PC-3 (cell line): ENCODE data around the gene STARD9. TPM values are rescaled to one million over a fixed set of nuclear protein-coding genes. Genes with fewer than 3 reads are reported as not detected.

Source experiments
- ATAC-seq: fragments of 200-7000 bp; cut with Tn5 transposase; 2 replicates; pipeline ENCODE4 v1.9.1; 2020; ENCODE audit warnings: mild to moderate bottlenecking, moderate library complexity
- BruUV-seq: library from RNA; stranded (reverse); fragments of 400-500 nt; replicated peaks from 2 replicates; lab custom pipeline; 2021; lab: Mats Ljungman, UMichigan
- CTCF ChIA-PET: fragments of 300-600 bp; sonication (Branson Sonifier 250); formaldehyde crosslinking; loops from one replicate; lab custom pipeline; 2022; ENCODE audit warnings: antibody characterized with exemption; lab: Charles Lee
- POLR2A ChIA-PET: fragments of 300-600 bp; sonication (Branson Sonifier 250); formaldehyde crosslinking; loops from one replicate; lab custom pipeline; 2022; ENCODE audit warnings: antibody characterized with exemption; ENCODE audit not compliant: unreplicated experiment; lab: Charles Lee
- DNase-seq: peaks from one replicate; pipeline ENCODE4 v3.0.0-alpha.2; 2015
- H2AFZ ChIP-seq: fragments of 300-600 bp; sonication (generic); 2 replicates; pipeline ENCODE4 v1.6.0; 2016; ENCODE audit warnings: antibody characterized with exemption, low read length
- H3F3A ChIP-seq: fragments of 300-600 bp; sonication (generic); one replicate; pipeline ENCODE4 v1.6.0; 2017; ENCODE audit warnings: antibody characterized with exemption, low read length, control low read depth, mild to moderate bottlenecking; ENCODE audit not compliant: unreplicated experiment
- H3K27ac ChIP-seq: fragments of 300-600 bp; sonication (generic); 2 replicates; pipeline ENCODE4 v1.5.1; 2016; ENCODE audit warnings: mild to moderate bottlenecking, low read length
- H3K27me3 ChIP-seq: fragments of 300-600 bp; sonication (generic); 2 replicates; pipeline ENCODE4 v1.6.1; 2016; ENCODE audit warnings: low read length, mixed read lengths
- H3K36me3 ChIP-seq: fragments of 300-600 bp; sonication (generic); 2 replicates; pipeline ENCODE4 v1.6.1; 2016; ENCODE audit warnings: low read depth, mixed run types, low read length, mixed read lengths
- H3K4me1 ChIP-seq: fragments of 300-600 bp; sonication (generic); 2 replicates; pipeline ENCODE4 v1.5.1; 2016; ENCODE audit warnings: low read length; ENCODE audit not compliant: insufficient read depth
- H3K4me2 ChIP-seq: fragments of 300-600 bp; sonication (generic); 2 replicates; pipeline ENCODE4 v1.6.0; 2016; ENCODE audit warnings: low read length
- H3K4me3 ChIP-seq: fragments of 300-600 bp; sonication (generic); 2 replicates; pipeline ENCODE4 v1.5.1; 2016; ENCODE audit warnings: mild to moderate bottlenecking, low read length, mixed read lengths
- H3K79me2 ChIP-seq: fragments of 300-600 bp; sonication (generic); 2 replicates; pipeline ENCODE4 v1.6.1; 2017; ENCODE audit warnings: low read length, mixed read lengths
- H3K9ac ChIP-seq: fragments of 300-600 bp; sonication (generic); 2 replicates; pipeline ENCODE4 v1.6.0; 2016; ENCODE audit warnings: mild to moderate bottlenecking, low read length
- H3K9me2 ChIP-seq: fragments of 300-600 bp; sonication (generic); replicated peaks from 2 replicates; pipeline ENCODE4 v1.6.1; 2016; ENCODE audit warnings: mixed run types, low read length, mixed read lengths
- H3K9me3 ChIP-seq: fragments of 300-600 bp; sonication (generic); 2 replicates; pipeline ENCODE4 v1.6.1; 2016; ENCODE audit warnings: low read length, mixed read lengths
- H4K20me1 ChIP-seq: fragments of 300-600 bp; sonication (generic); 2 replicates; pipeline ENCODE4 v1.6.1; 2016; ENCODE audit warnings: low read length, mixed read lengths
- CTCF ChIP-seq: fragments of 300-600 bp; sonication (generic); conservative IDR thresholded peaks from 2 replicates; pipeline ENCODE4 v1.5.1; 2017; ENCODE audit warnings: antibody characterized with exemption, low read depth, mild to moderate bottlenecking, low read length
- EZH2 ChIP-seq: fragments of 300-600 bp; sonication (generic); IDR thresholded peaks from one replicate; pipeline ENCODE4 v1.6.1; 2017; ENCODE audit warnings: antibody characterized with exemption, mild to moderate bottlenecking, low read length; ENCODE audit not compliant: unreplicated experiment
- EZH2phosphoT487 ChIP-seq: fragments of 300-600 bp; sonication (generic); IDR thresholded peaks from 2 replicates; pipeline ENCODE4 v1.6.1; 2018; ENCODE audit warnings: mild to moderate bottlenecking, antibody characterized with exemption, low read length, borderline replicate concordance
- intact Hi-C: fragments of 100-400 bp; cut with micrococcal nuclease; formaldehyde crosslinking; loops from 2 replicates; pipeline ENCODE4 v1.9.0; 2023
- total RNA-seq: library from RNA; depleted of rRNA; stranded (reverse); fragments of >200 nt; gene quantifications from 2 replicates; pipeline ENCODE4 v1.2.3, GENCODE V29; 2014

STARD9 gene
- total RNA-seq, 1 experiment from 2014 or later: 5.0 TPM

GRCh38 chr15:42721016-42721415 lies 145.6 kb downstream of the STARD9 start:
- peak overlapping the region; percentile 33; the same call in 1 of the 2 replicates for H3K27ac ChIP-seq
- CTCF ChIA-PET: no interaction called here
- peak; percentile 62 for ATAC-seq

GRCh38 chr15:42721916-42722315 lies 146.5 kb downstream of the STARD9 start:
- H4K20me1 ChIP-seq: no peaks in the 10 kb centered on the region
- no peaks in the 10 kb centered on the region for H3K27me3 ChIP-seq
- peaks cover 41% of the 10 kb centered on the region for H3K36me3 ChIP-seq
- no peaks in the 10 kb centered on the region for H3F3A ChIP-seq
- no peaks in the 10 kb centered on the region for H3K9me2 ChIP-seq
- ChIA-PET POLR2A (no interaction called here), CTCF (no interaction called here)
- TF ChIP-seq EZH2phosphoT487 (no peak), CTCF (no peak), EZH2 (no peak)
- no peak overlapping the region for H3K9ac ChIP-seq
- no peak overlapping the region for H3K4me3 ChIP-seq
- no peaks in the 10 kb centered on the region for H3K79me2 ChIP-seq
- H3K4me1 ChIP-seq: peaks cover 4% of the 10 kb centered on the region; the same call in 1 of the 2 replicates
- no peak overlapping the region for H3K4me2 ChIP-seq
- BruUV-seq: no TSS peak
- no peaks in the 10 kb centered on the region for H3K9me3 ChIP-seq
- no peak for DNase-seq
- no peak for ATAC-seq
- H2AFZ ChIP-seq: no peak overlapping the region
- intact Hi-C loops: no loop called here
- H3K27ac ChIP-seq: no peak overlapping the region

More at GRCh38 chr15:42721016-42721415, 145.6 kb downstream of the STARD9 start:
- H3K9me2 ChIP-seq: no peaks in the 10 kb centered on the region
- no peaks in the 10 kb centered on the region for H3K9me3 ChIP-seq
- intact Hi-C loops: no loop called here
- no peak overlapping the region for H2AFZ ChIP-seq
- POLR2A ChIA-PET: no interaction called here
- DNase-seq: peak; percentile 82
- no peaks in the 10 kb centered on the region for H3F3A ChIP-seq
- H3K4me2 ChIP-seq: no peak overlapping the region
- TF ChIP-seq CTCF (no peak), EZH2 (no peak), EZH2phosphoT487 (no peak)
- H3K27me3 ChIP-seq: no peaks in the 10 kb centered on the region
- no peak overlapping the region for H3K4me3 ChIP-seq
- H3K4me1 ChIP-seq: peaks cover 4% of the 10 kb centered on the region; the same call in 1 of the 2 replicates
- no peaks in the 10 kb centered on the region for H4K20me1 ChIP-seq
- no peak overlapping the region for H3K9ac ChIP-seq
- H3K79me2 ChIP-seq: no peaks in the 10 kb centered on the region
- BruUV-seq: no TSS peak
- H3K36me3 ChIP-seq: peaks cover 33% of the 10 kb centered on the region; the same call in 1 of the 2 replicates

GRCh38 chr15:42723068-42723467 lies 147.7 kb downstream of the STARD9 start:
- ATAC-seq: peak; percentile 42
- DNase-seq: peak; percentile 21
- Histone ChIP-seq H3K9ac (no peak overlapping the region), H3K36me3 (peaks cover 48% of the 10 kb centered on the region), H3K4me2 (no peak overlapping the region), H3F3A (no peaks in the 10 kb centered on the region), H3K79me2 (no peaks in the 10 kb centered on the region), H3K27ac (no peak overlapping the region), H3K27me3 (no peaks in the 10 kb centered on the region), H4K20me1 (no peaks in the 10 kb centered on the region), H3K9me3 (no peaks in the 10 kb centered on the region), H3K9me2 (no peaks in the 10 kb centered on the region), H3K4me1 (peaks cover 4% of the 10 kb centered on the region; the same call in 1 of the 2 replicates), H2AFZ (no peak overlapping the region), H3K4me3 (no peak overlapping the region)
- ChIA-PET POLR2A (interaction anchor here (0.6 kb wide), 1 partner anchor 8 kb away, joined by 6 read pairs; no protein-coding TSS in a partner anchor), CTCF (interaction anchor here (0.8 kb wide), 1 partner anchor 20 kb away, joined by 4 read pairs; no protein-coding TSS in a partner anchor)
- intact Hi-C loops: loop anchor here (1.0 kb wide), 1 partner anchor 19 kb away; no protein-coding TSS in a partner anchor
- TF ChIP-seq CTCF (peak; percentile 54), EZH2phosphoT487 (no peak)
- BruUV-seq: no TSS peak
